ENCODE measurements around the gene EXOSC2.

EXOSC2 gene

GRCh38 chr9:130669965-130670364, 23.6 kb upstream of the EXOSC2 start:
- Histone ChIP-seq H3K4me3 (ENCODE audit: low read depth, low read length) (no peak overlapping the region), H3K9me3 (ENCODE audit: severe bottlenecking) (no peaks in the 10 kb centered on the region), H3K36me3 (no peaks in the 10 kb centered on the region), H3K27me3 (ENCODE audit: insufficient read depth, low read depth, severe bottlenecking) (peaks cover 34% of the 10 kb centered on the region), H3K27ac (no peak overlapping the region)
- DNase-seq = no peak
- no peak for TF ChIP-seq CTCF (IDR thresholded peaks at IDR 0.05; ENCODE audit: low read depth, low read length)

- Histone ChIP-seq H3K9me3 (ENCODE audit: severe bottlenecking) (no peaks in the 10 kb centered on the region), H3K36me3 (no peaks in the 10 kb centered on the region), H3K27me3 (ENCODE audit: insufficient read depth, low read depth, severe bottlenecking) (peaks cover 28% of the 10 kb centered on the region), H3K4me3 (ENCODE audit: low read depth, low read length) (no peak overlapping the region), H3K27ac (no peak overlapping the region)
- no peak for DNase-seq
- no peak for TF ChIP-seq CTCF (IDR thresholded peaks at IDR 0.05; ENCODE audit: low read depth, low read length)
Observed at GRCh38 chr9:130670644-130671043, 22.9 kb upstream of the EXOSC2 start.

GRCh38 chr9:130672466-130672865, 21.1 kb upstream of the EXOSC2 start:
- DNase-seq = no peak
- Histone ChIP-seq H3K27ac (no peak overlapping the region), H3K4me3 (ENCODE audit: low read depth, low read length) (no peak overlapping the region), H3K27me3 (ENCODE audit: insufficient read depth, low read depth, severe bottlenecking) (peaks cover 10% of the 10 kb centered on the region), H3K9me3 (ENCODE audit: severe bottlenecking) (no peaks in the 10 kb centered on the region), H3K36me3 (no peaks in the 10 kb centered on the region)
- TF ChIP-seq CTCF (IDR thresholded peaks at IDR 0.05; ENCODE audit: low read depth, low read length) = no peak

GRCh38 chr9:130672933-130673615, 20.5 kb upstream of the EXOSC2 start:
- H3K27ac ChIP-seq = no peak overlapping the region

GRCh38 chr9:130675396-130675795, 18.2 kb upstream of the EXOSC2 start:
- TF ChIP-seq CTCF (IDR thresholded peaks at IDR 0.05; ENCODE audit: low read depth, low read length) = no peak
- H3K36me3 ChIP-seq = no peaks in the 10 kb centered on the region
- no peaks in the 10 kb centered on the region for H3K27me3 ChIP-seq (ENCODE audit: insufficient read depth, low read depth, severe bottlenecking)
- DNase-seq = no peak
- no peak overlapping the region for H3K27ac ChIP-seq
- H3K4me3 ChIP-seq (ENCODE audit: low read depth, low read length) = no peak overlapping the region
- no peaks in the 10 kb centered on the region for H3K9me3 ChIP-seq (ENCODE audit: severe bottlenecking)

More at GRCh38 chr9:130672933-130673615, 20.5 kb upstream of the EXOSC2 start:
- no peak overlapping the region for H3K4me3 ChIP-seq (ENCODE audit: low read depth, low read length)
- TF ChIP-seq CTCF (IDR thresholded peaks at IDR 0.05; ENCODE audit: low read depth, low read length) = no peak
- no peaks in the 10 kb centered on the region for H3K9me3 ChIP-seq (ENCODE audit: severe bottlenecking)
- H3K27me3 ChIP-seq (ENCODE audit: insufficient read depth, low read depth, severe bottlenecking) = peaks cover 6% of the 10 kb centered on the region
- no peak for DNase-seq
- H3K36me3 ChIP-seq = no peaks in the 10 kb centered on the region

- Histone ChIP-seq H3K4me3 (ENCODE audit: low read depth, low read length) (no peak overlapping the region), H3K9me3 (ENCODE audit: severe bottlenecking) (no peaks in the 10 kb centered on the region), H3K27ac (no peak overlapping the region), H3K27me3 (ENCODE audit: insufficient read depth, low read depth, severe bottlenecking) (no peaks in the 10 kb centered on the region), H3K36me3 (no peaks in the 10 kb centered on the region)
- no peak for TF ChIP-seq CTCF (IDR thresholded peaks at IDR 0.05; ENCODE audit: low read depth, low read length)
- DNase-seq = no peak
Observed at GRCh38 chr9:130677252-130677651, 16.3 kb upstream of the EXOSC2 start.

Measured in WERI-Rb-1 (cell line).